HG02852 (cell line): ENCODE measurements around the gene B3GNT3.

Source experiments
- ATAC-seq: cut with Tn5 transposase; IDR thresholded peaks from one replicate; pipeline ENCODE4 v1.9.1; 2021; ENCODE audit warnings: mild to moderate bottlenecking, moderate library complexity; ENCODE audit not compliant: unreplicated experiment

The B3GNT3 gene

DNA sequence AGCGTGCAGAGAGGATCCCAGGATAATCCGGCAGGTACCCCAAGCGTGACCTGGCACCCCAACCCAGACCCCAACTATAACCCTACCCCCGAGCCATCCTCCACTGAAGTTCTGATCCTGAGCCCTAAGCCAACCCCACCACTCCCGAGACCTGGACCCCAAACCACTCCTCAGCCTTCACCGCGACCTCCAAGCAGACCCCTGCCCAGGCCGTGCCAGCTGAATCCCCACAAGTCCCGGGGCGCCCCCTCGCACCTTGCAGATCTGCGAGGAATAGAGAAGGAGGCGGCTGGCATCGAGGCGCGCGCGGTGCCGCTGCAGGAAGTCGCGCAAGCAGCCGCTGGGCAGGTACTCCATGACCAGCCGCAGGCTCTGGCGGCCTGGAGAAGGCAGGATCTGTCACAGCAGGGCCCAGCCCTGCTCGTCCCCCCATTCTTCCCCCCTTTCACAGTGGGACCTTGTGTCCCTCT lies 36.5 kb downstream of the B3GNT3 start:
- no peak for ATAC-seq

DNA sequence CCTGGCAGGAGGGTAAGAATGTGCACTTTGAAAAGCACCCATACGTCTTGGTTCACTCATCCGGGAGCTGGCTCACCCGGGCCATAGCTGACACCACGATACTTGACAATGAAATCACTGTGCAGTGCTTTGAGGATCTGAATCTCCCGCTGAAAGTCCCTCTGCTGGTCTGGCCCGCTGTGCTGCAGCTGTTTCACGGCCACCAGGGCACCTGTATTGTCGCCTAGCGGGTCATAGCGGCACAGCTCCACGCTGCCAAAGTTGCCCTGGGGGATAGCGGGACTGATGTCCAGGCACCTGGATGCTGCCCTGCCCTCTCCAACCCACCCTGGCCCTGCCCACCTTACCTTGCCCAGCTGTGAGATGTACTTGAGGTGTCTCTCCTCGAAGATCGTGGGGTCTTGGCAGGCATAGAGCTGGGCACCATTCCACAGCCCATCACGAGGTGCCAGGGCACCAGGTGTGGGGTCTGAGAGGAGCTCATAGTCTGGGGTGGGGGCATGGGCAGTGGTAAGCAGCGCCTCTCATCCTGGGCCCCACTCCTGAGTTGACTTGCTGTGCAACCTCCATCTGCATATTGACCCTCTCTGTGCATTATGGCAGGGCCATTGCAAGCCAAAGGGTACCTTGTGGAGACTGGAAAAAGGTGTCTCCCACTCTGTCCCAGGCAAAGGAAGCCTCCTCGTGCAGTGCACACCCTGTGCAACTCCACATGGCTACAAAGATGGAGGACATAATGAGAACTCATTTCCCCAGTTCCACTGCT lies 37.7 kb downstream of the B3GNT3 start:
- no peak for ATAC-seq

- ATAC-seq: no peak
Observed at GRCh38 chr19:17834350-17835181, 39.6 kb downstream of the B3GNT3 start.

- no peak for ATAC-seq
Observed at GRCh38 chr19:17835182-17836006, 40.5 kb downstream of the B3GNT3 start.

DNA sequence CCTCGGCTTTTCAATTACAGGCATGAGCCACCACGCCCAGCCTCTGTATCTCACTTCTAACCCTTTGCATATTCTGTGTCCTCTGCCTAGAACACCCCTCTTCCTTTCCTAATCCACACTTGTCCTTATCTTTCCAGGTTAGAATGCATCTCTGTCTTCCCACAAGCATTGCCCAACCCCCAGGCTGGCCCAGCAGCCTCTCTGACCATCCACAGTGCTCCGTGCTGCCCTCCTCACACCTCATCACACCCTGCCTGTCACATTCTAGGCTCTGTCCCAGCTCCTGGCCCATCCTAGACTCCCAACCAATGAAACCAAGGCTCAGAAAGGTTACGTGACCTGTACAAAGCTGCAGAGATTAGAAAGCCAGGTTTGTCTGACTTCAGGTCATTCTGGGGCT lies 41.6 kb downstream of the B3GNT3 start:
- no peak for ATAC-seq

GRCh38 chr19:17837972-17838371 lies 43.0 kb downstream of the B3GNT3 start:
- ATAC-seq: no peak

GRCh38 chr19:17840019-17840418 lies 45.1 kb downstream of the B3GNT3 start:
- no peak for ATAC-seq

- no peak for ATAC-seq
Observed at GRCh38 chr19:17841371-17841809, 46.5 kb downstream of the B3GNT3 start.

DNA sequence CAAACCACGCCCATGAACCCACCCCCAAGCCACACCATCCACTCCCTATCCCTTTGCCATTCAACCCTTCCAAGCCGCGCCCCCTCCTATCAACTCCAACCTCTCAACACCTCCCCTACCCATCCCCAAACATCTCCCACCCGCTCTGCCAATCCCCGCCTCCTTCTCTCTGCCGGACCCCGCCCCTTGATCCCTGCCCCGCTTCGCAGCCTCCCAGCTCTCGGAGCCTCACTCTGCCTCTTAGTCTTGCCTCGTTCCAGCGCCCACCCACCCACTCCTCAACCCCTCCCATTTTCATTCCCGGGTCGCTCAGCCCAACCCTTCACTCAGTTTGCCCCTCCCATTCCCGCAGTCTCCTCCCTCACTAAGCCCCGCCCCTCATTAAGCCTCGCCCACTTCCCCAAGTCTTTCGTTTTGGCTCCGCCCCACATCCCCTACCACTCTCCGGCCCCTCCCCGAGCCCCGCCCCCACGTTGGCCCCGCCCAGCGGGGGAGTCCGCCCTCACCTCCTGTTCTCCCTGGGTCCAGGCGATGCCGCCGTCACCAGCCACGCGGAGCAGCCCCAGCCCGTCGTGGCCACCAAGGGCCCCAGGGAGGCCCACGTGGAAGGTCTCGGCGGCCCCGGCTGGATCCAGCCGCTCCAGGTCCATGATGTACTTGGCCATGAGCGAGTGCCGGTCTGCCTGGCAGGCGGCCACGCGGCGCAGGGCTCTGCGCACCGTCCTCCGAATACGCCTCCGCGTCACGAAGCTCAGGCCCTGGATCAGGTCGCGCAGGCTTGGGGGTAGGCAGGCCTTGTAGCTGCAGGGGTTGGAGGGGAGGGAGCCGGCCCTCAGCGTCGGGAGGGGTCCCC lies 47.1 kb downstream of the B3GNT3 start:
- no peak for ATAC-seq

DNA sequence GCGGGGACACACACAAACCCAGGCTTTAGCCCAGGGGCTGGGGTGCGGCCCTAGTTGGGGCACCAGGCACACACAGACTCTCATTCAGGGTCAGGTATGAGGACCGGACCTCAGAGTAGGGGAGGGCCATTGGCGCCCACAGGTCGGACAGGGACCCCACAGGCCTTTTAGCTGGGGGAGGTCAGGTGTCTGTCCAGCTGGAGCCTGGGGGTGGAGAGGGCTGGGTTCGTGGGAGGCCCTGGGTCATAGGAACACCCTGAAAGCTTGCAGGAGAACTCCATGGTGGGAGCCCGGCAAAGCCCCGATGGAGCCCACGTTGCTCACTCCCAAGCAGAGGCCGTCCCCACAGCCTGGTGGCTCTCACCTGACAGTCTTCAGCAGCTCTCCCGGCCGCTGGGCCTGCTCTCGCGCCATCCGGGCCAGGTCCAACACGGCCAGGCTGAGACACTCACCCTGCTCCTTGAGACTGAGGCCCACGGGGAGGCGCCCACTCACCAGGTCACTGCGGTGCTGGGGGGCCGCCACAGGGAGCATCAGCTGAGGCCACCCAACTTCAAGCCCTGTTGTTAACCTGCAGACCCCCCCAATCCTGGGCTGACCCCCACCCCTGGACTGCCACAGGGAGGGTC lies 47.8 kb downstream of the B3GNT3 start:
- no peak for ATAC-seq

- ATAC-seq: no peak
Observed at GRCh38 chr19:17843292-17843827, 48.4 kb downstream of the B3GNT3 start.

DNA sequence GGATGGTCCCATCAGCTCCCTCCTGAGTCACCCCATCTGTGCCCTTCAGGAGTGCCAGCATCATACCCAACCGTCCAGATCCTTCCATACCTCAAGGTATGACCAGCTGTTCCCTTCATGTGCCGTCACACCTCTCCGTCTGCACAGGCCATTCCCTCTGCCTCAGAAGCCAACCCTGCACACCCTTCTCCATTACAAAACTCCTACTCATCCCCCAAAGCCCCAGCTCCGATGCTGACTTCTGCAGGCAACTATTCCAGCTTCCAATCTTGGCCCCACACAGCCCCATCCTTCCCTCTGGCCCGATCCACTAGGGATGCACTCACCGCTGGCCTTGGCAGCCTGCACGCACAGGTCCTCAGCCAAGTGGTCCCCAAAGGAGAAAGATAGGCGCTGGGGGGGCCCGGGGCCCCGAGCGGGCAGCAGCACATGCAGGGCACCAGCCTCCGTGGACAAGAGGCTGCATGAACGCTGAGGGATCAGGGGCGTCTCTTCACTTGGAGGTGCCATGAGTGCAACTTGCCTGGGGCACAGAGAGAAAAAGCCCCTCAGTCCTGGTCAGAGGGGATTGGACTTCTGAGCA lies 49.1 kb downstream of the B3GNT3 start:
- ATAC-seq: no peak

DNA sequence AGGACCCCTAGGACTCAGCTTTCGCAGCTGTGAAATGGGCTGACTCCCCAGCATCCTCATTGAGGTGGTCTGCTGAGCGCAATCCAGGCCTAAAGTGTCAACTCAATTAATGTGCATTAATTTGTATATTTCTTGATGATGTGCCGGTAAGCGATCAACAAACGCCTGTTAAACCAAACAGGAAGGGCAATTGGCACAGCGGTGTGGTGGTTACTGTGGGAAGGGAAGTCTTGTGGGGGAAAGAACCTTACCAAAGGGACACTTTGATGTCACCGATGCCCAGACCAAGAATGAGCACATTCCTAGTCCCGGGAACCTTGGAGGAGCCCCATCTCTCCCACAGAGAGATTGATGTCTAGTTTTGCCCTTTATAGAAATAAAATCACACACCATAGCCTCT lies 51.2 kb downstream of the B3GNT3 start:
- ATAC-seq: no peak

GRCh38 chr19:17847538-17848366 lies 52.8 kb downstream of the B3GNT3 start, which contains the start of gene JAK3:
JAK3 (minus strand) TSS chr19:17847982; CDS start chr19:17844417, 3,565 bp downstream.
- ATAC-seq: peak; percentile 64

- no peak for ATAC-seq
Observed at GRCh38 chr19:17848595-17849292, 53.8 kb downstream of the B3GNT3 start.

DNA sequence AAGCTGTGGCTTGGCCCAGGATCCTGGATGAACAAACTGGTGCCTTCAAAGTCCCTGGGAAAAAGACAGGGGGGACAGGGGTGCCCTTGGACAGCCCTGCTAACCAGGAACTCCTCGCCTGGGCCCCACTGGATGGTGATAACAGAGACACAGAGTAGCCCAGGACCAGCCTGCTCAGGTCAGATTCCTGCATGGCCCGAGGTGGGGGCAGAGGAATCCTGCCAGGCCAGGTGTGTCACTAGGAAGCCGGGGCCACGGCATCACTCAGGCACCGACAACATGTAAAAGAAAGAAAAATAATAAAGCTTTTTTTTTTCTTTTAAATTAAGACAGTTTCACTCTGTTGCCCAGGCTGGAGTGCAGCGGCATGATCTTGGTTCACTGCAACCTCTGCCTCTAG lies 59.1 kb downstream of the B3GNT3 start:
- no peak for ATAC-seq
